Measurements from ENCODE around the gene VAX1. TPM values are rescaled to one million over a fixed set of nuclear protein-coding genes. Genes with fewer than 3 reads are reported as not detected.
"Not testable (repeated sequence)": the region's sequence is repeated elsewhere in the genome, so short reads cannot be mapped to it uniquely, and the experiment has no call there.

VAX1 gene
- total RNA-seq, 1 donor from 2014 or later: 4.0 TPM

DNA sequence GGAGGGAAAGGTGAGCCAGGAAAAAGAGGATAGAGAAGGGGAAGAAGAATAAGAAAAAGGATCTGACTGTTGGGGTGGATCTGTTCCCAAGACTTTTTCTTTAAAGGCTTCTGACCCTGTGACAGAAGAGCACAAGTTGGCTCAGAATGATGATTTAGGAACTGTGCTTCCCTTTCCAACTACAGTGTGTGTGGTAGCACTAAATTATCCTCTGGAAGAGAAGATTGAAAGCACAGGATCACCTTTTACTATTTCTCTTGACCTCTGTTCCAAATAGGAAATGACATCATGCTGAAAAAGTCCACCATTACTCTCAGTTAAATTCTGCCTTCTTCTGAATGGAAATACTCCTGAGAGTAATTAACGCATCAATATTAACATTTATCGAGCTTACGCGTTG is 47.2 kb downstream of the VAX1 start:
- H3K27me3 Mint-ChIP-seq (ENCODE audit: unreplicated experiment): peaks cover 16% of the 10 kb centered on the region
- no peaks in the 10 kb centered on the region for H3K36me3 Mint-ChIP-seq (ENCODE audit: unreplicated experiment)
- H3K4me3 Mint-ChIP-seq (ENCODE audit: unreplicated experiment): no peak overlapping the region
- H3K27ac Mint-ChIP-seq (ENCODE audit: unreplicated experiment): no peak overlapping the region
- TF ChIP-seq, protein P1, sequence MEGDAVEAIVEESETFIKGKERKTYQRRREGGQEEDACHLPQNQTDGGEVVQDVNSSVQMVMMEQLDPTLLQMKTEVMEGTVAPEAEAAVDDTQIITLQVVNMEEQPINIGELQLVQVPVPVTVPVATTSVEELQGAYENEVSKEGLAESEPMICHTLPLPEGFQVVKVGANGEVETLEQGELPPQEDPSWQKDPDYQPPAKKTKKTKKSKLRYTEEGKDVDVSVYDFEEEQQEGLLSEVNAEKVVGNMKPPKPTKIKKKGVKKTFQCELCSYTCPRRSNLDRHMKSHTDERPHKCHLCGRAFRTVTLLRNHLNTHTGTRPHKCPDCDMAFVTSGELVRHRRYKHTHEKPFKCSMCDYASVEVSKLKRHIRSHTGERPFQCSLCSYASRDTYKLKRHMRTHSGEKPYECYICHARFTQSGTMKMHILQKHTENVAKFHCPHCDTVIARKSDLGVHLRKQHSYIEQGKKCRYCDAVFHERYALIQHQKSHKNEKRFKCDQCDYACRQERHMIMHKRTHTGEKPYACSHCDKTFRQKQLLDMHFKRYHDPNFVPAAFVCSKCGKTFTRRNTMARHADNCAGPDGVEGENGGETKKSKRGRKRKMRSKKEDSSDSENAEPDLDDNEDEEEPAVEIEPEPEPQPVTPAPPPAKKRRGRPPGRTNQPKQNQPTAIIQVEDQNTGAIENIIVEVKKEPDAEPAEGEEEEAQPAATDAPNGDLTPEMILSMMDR (IDR thresholded peaks at IDR 0.05): no peak
- no peaks in the 10 kb centered on the region for H3K4me1 Mint-ChIP-seq (ENCODE audit: unreplicated experiment)
- no peaks in the 10 kb centered on the region for H3K9me3 Mint-ChIP-seq (ENCODE audit: unreplicated experiment)
- no peak for DNase-seq (ENCODE audit: extremely low spot score, unreplicated experiment)

DNA sequence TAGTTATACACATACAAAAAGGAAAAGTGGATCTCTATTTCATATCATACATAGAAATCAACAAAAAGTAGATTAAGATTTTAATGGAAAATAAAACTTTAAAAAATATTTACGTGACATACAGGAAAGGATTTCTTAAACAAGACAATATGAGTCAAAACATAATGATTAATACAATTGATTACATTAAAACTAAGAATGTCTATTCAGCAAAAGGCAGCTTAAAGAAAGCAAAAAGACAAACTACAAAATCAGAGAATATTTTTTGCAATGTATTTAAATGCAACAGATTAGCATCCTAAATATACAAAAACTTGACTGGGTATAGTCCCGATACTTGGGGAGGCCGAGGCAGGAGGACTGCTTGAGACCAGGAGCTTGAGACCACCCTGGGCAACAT is 50.5 kb downstream of the VAX1 start:
- peaks cover 22% of the 10 kb centered on the region for H3K27me3 Mint-ChIP-seq (ENCODE audit: unreplicated experiment)

DNA sequence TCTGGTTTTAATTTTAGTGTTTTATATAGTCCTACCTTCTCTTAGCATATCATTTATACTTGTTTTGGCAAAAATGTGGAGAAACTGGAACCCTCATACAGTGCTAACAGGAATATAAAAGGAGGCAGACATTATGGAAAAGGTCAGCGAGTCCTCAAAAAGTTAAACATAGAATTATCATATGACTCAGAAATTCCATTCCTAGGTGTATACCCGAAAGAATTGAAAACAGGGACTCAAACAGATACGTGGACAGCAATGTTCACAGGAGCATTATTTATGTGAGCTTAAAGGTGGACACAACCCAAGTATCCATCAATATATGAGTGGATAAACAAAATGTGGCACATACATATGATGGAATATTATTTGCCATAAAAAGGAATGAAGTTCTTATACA is 51.5 kb downstream of the VAX1 start:
- no peak overlapping the region for H3K27ac Mint-ChIP-seq (ENCODE audit: unreplicated experiment)
- no peak for DNase-seq (ENCODE audit: extremely low spot score, unreplicated experiment)
- H3K4me1 Mint-ChIP-seq (ENCODE audit: unreplicated experiment): no peaks in the 10 kb centered on the region
- no peak overlapping the region for H3K4me3 Mint-ChIP-seq (ENCODE audit: unreplicated experiment)
- TF ChIP-seq, protein P1 (IDR thresholded peaks at IDR 0.05): no peak
- peaks cover 6% of the 10 kb centered on the region for H3K9me3 Mint-ChIP-seq (ENCODE audit: unreplicated experiment)
- no peaks in the 10 kb centered on the region for H3K36me3 Mint-ChIP-seq (ENCODE audit: unreplicated experiment)
- H3K27me3 Mint-ChIP-seq (ENCODE audit: unreplicated experiment): peaks cover 22% of the 10 kb centered on the region

More for the DNA sequence above, 50.5 kb downstream of the VAX1 start:
- Mint-ChIP-seq H3K27ac (ENCODE audit: unreplicated experiment) (no peak overlapping the region), H3K4me1 (ENCODE audit: unreplicated experiment) (no peaks in the 10 kb centered on the region), H3K4me3 (ENCODE audit: unreplicated experiment) (no peak overlapping the region), H3K36me3 (ENCODE audit: unreplicated experiment) (no peaks in the 10 kb centered on the region), H3K9me3 (ENCODE audit: unreplicated experiment) (peaks cover 6% of the 10 kb centered on the region)
- TF ChIP-seq, protein P1 (IDR thresholded peaks at IDR 0.05): no peak
- no peak for DNase-seq (ENCODE audit: extremely low spot score, unreplicated experiment)

DNA sequence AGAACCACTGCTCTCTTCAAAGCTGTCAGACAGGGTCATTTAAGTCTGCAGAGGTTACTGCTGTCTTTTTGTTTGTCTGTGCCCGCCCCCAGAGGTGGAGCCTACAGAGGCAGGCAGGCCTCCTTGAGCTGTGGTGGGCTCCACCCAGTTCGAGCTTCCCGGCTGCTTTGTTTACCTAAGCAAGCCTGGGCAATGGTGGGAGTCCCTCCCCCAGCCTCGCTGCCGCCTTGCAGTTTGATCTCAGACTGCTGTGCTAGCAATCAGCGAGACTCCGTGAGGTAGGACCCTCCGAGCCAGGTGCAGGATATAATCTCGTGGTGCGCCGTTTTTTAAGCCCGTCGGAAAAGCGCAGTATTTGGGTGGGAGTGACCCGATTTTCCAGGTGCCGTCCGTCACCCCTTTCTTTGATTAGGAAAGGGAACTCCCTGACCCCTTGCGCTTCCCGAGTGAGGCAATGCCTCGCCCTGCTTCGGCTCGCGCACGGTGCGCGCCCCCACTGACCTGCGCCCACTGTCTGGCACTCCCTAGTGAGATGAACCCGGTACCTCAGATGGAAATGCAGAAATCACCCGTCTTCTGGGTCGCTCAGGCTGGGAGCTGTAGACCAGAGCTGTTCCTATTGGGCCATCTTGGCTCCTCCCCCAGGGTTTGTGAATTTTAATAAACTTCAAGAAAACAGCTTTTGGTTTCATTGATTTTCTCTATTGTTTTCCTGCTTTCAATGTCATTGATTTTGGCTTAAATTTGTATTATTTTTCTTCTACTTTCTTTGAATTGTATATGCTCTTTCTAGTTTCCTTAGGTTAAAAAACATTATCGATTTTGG is 53.4 kb downstream of the VAX1 start:
- not testable (repeated sequence) for DNase-seq (ENCODE audit: extremely low spot score, unreplicated experiment); H3K4me3 Mint-ChIP-seq (ENCODE audit: unreplicated experiment); H3K36me3 Mint-ChIP-seq (ENCODE audit: unreplicated experiment); H3K9me3 Mint-ChIP-seq (ENCODE audit: unreplicated experiment); H3K27ac Mint-ChIP-seq (ENCODE audit: unreplicated experiment); H3K4me1 Mint-ChIP-seq (ENCODE audit: unreplicated experiment)
- peaks cover 14% of the 10 kb centered on the region for H3K27me3 Mint-ChIP-seq (ENCODE audit: unreplicated experiment)

Small RNA genes within 50 kb of the gene (microRNA-seq; reads per million reads assigned to microRNA genes)
- not detected for gene MIR3663 (ENCODE audit: unreplicated experiment)

Other genes starting within 250 kb of the VAX1 start
- gene SHTN1, start 133.1 kb downstream of the VAX1 start, total RNA-seq: 23.7 and 26.1 TPM in 2 replicates
- not detected in 2 replicates for gene KCNK18, start 59.2 kb upstream of the VAX1 start, total RNA-seq
- gene SLC18A2, start 102.8 kb upstream of the VAX1 start, total RNA-seq: not detected in 2 replicates
- 32.9 and 39.0 TPM in 2 replicates for gene PDZD8, start 237.2 kb upstream of the VAX1 start, total RNA-seq